Activated CD4-positive, alpha-beta T cell treated with anti-CD3 and anti-CD28 coated beads, Interleukin-2, Interleukin-6, amounts not matched to agents 100 ng/mL and 50 ng/mL, durations not matched to agents 16 hours and 8 hours (primary cell): Measurements from ENCODE around the gene THOC6.
"Not testable (repeated sequence)": the region's sequence is repeated elsewhere in the genome, so short reads cannot be mapped to it uniquely, and the experiment has no call there.

ENCODE experiments used
- DNase-seq: peaks from one replicate; pipeline ENCODE4 v3.0.0-alpha.2; 2020

THOC6 gene

DNA sequence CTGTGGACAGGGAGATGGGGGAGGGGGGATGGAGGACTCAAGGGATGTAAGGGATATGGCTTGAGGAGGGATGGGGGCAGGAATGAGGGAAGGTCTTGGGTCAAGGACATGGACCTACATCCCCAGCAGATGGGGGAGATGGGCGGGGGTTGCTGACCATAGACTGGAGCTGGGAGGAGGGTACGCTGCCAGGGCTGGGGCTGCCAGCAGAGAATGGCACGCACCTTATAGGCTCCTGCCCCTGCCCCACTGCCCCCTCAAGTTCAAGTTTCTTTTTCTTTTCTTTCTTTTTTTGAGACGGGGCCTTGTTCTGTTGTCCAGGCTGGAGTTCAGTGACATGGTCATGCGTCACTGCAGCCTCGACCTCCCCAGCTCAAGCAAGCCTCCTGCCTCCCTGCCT, 52.1 kb downstream of the THOC6 start:
- DNase-seq = not testable (repeated sequence)

DNA sequence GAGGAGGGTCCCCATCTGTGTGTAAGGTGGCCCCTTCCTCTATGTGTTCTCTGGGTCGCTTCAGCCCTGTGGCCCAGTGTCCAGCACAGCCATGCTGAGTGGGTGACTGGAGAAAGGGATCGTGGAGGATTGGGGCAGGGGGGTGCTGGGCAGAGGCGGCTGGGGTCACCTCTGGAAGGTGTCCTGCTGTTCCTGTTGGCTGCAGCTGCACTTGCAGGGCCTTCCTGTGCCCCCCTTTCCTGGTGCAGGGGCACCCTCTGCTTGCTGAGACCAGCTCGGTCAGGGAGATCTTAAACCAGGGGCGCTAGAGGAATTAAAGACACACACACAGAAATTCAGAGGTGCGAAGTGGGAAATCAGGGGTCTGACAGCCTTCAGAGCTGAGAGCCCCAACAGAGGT, 52.7 kb downstream of the THOC6 start:
- DNase-seq = no peak
